Mesenchymal stem cell (in vitro differentiated cells and primary cell): ENCODE data around the gene TET1.

Experiments
- DNase-seq: peaks from one replicate; pipeline ENCODE4 v3.0.0-alpha.2; 2013
- H2AFZ ChIP-seq: one replicate; pipeline ENCODE4 v1.6.1; 2013; ENCODE audit warnings: low read depth, mild to moderate bottlenecking, control low read depth, inconsistent platforms, low read length, moderate library complexity
- H2AK5ac ChIP-seq: 2 replicates; pipeline ENCODE4 v1.6.1; 2013; ENCODE audit warnings: low read length, moderate library complexity, mild to moderate bottlenecking, inconsistent platforms; ENCODE audit not compliant: severe bottlenecking
- H2BK120ac ChIP-seq: one replicate; pipeline ENCODE4 v1.6.1; 2013; ENCODE audit warnings: low read depth, mild to moderate bottlenecking, inconsistent platforms, low read length, moderate library complexity
- H2BK12ac ChIP-seq, 2 experiments: one replicate each; pipeline ENCODE4 v1.6.1; 2013; ENCODE audit warnings: inconsistent platforms in 2 of 2, low read length in 2 of 2, mild to moderate bottlenecking in 2 of 2, moderate library complexity in 2 of 2, control low read depth in 1 of 2
- H2BK15ac ChIP-seq: one replicate; pipeline ENCODE4 v1.6.1; 2013; ENCODE audit warnings: mild to moderate bottlenecking, low read depth, inconsistent platforms; ENCODE audit not compliant: poor library complexity, severe bottlenecking
- H2BK5ac ChIP-seq: 2 replicates; pipeline ENCODE4 v1.6.1; 2013; ENCODE audit warnings: low read depth, mild to moderate bottlenecking, low read length, control low read depth, inconsistent platforms; ENCODE audit not compliant: poor library complexity, severe bottlenecking
- H3K14ac ChIP-seq, 2 experiments: one replicate each; pipeline ENCODE4 v1.6.1; 2013; ENCODE audit warnings: inconsistent platforms in 2 of 2, low read length in 2 of 2, control low read depth in 1 of 2, mild to moderate bottlenecking in 1 of 2, moderate library complexity in 1 of 2
- H3K18ac ChIP-seq, 2 experiments: one replicate each; pipeline ENCODE4 v1.6.1; 2013; ENCODE audit warnings: inconsistent platforms in 2 of 2, low read length in 2 of 2, control low read depth in 1 of 2, low read depth in 1 of 2, mild to moderate bottlenecking in 1 of 2
- H3K23ac ChIP-seq, 2 experiments: one replicate each; pipeline ENCODE4 v1.6.1; 2013; ENCODE audit warnings: inconsistent platforms in 2 of 2, low read length in 2 of 2, mild to moderate bottlenecking in 2 of 2, moderate library complexity in 2 of 2, control low read depth in 1 of 2
- H3K27ac ChIP-seq: 2 replicates; pipeline ENCODE4 v1.5.1; 2013; ENCODE audit warnings: mild to moderate bottlenecking, moderate library complexity, low read length, control low read depth, inconsistent platforms; ENCODE audit not compliant: poor library complexity, severe bottlenecking
- H3K27me3 ChIP-seq, 2 experiments: 2 replicates each; pipeline versions ENCODE4 v1.6.1 to v1.7.0; 2013; ENCODE audit warnings: low read length in 2 of 2, mild to moderate bottlenecking in 2 of 2, moderate library complexity in 2 of 2, control low read depth in 1 of 2, inconsistent platforms in 1 of 2; ENCODE audit not compliant: control insufficient read depth in 1 of 2, insufficient read depth in 1 of 2
- H3K36me3 ChIP-seq, 2 experiments: 2 replicates each; pipeline versions ENCODE4 v1.6.1 to v1.7.0; 2013; ENCODE audit warnings: low read length in 2 of 2, control low read depth in 1 of 2, inconsistent platforms in 1 of 2, low read depth in 1 of 2, mild to moderate bottlenecking in 1 of 2; ENCODE audit not compliant: insufficient read depth in 2 of 2, control insufficient read depth in 1 of 2
- H3K4ac ChIP-seq, 2 experiments: one replicate each; pipeline ENCODE4 v1.6.1; 2013; ENCODE audit warnings: inconsistent platforms in 2 of 2, low read length in 2 of 2, mild to moderate bottlenecking in 2 of 2, moderate library complexity in 2 of 2, control low read depth in 1 of 2, low read depth in 1 of 2
- H3K4me1 ChIP-seq: 2 replicates; pipeline ENCODE4 v1.6.1; 2013; ENCODE audit warnings: low read depth, low read length, control low read depth; ENCODE audit not compliant: control insufficient read depth, insufficient read depth
- H3K4me2 ChIP-seq: 2 replicates; pipeline ENCODE4 v1.6.1; 2013; ENCODE audit warnings: low read length, mild to moderate bottlenecking, inconsistent platforms; ENCODE audit not compliant: poor library complexity, severe bottlenecking
- H3K4me3 ChIP-seq, 2 experiments: 2 replicates each; pipeline versions ENCODE4 v1.5.1 to v1.7.0; 2013; ENCODE audit warnings: low read length in 2 of 2, mild to moderate bottlenecking in 2 of 2, control low read depth in 1 of 2, low read depth in 1 of 2; ENCODE audit not compliant: insufficient read depth in 1 of 2
- H3K79me1 ChIP-seq: replicated peaks from 2 replicates; pipeline ENCODE4 v1.6.1; 2013; ENCODE audit warnings: mild to moderate bottlenecking, control low read depth, low read length, inconsistent platforms; ENCODE audit not compliant: poor library complexity, severe bottlenecking
- H3K9ac ChIP-seq: 2 replicates; pipeline ENCODE4 v1.7.0; 2013; ENCODE audit warnings: mild to moderate bottlenecking, low read length, moderate library complexity
- H3K9me3 ChIP-seq: 2 replicates; pipeline ENCODE4 v1.7.0; 2013; ENCODE audit warnings: mild to moderate bottlenecking, low read length; ENCODE audit not compliant: control insufficient read depth
- H4K8ac ChIP-seq: one replicate; pipeline ENCODE4 v1.6.1; 2013; ENCODE audit warnings: inconsistent platforms, mild to moderate bottlenecking, low read length, moderate library complexity
- H4K91ac ChIP-seq: one replicate; pipeline ENCODE4 v1.6.1; 2013; ENCODE audit warnings: mild to moderate bottlenecking, low read length, inconsistent platforms
- WGBS: methylation state at CpG from one replicate; pipeline ENCODE4 v1.1.7; 2013; ENCODE audit warnings: mixed read lengths; 5-methylcytosine and 5-hydroxymethylcytosine counted together

TET1 gene

DNA sequence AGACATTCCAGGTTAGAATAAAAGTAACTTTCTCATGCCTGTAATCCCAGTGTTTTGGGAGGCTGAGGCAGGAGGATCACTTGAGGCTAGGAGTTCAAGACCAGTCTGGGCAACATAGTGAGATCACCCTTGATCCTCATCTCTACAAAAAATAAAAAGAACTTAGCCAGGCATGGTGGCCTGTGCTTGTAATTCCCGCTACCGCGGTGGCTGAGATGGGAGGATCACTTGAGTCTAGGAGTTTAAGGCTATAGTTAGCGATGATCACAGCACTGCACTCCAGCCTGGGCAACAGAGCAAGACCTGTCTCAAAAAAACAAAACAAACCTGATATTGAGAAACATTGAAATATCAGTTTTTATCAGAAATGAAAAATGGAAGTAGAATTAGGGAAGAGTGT is 4.6 kb downstream of the TET1 start:
- Histone ChIP-seq H3K23ac (no peak overlapping the region), H3K9ac (no peak overlapping the region), H3K79me1 (peaks cover 20% of the 10 kb centered on the region), H2BK15ac (no peak overlapping the region), H2BK120ac (no peak overlapping the region), H2AFZ (no peak overlapping the region), H2BK12ac (no peak overlapping the region), H3K4me3 (no peak overlapping the region), H4K91ac (no peak overlapping the region), H3K9me3 (no peaks in the 10 kb centered on the region), H3K4me2 (no peak overlapping the region), H3K4me1 (peaks cover 15% of the 10 kb centered on the region), H3K14ac (no peak overlapping the region), H3K27me3 (no peaks in the 10 kb centered on the region), H2AK5ac (no peak overlapping the region), H4K8ac (peak overlapping the region; percentile 15), H3K4ac (no peak overlapping the region), H3K36me3 (no peaks in the 10 kb centered on the region), H3K18ac (no peak overlapping the region), H3K27ac (no peak overlapping the region), H2BK5ac (no peak overlapping the region)
- no peak for DNase-seq
- no CpG with 5 or more reads among the region's 4 CpGs for WGBS

DNA sequence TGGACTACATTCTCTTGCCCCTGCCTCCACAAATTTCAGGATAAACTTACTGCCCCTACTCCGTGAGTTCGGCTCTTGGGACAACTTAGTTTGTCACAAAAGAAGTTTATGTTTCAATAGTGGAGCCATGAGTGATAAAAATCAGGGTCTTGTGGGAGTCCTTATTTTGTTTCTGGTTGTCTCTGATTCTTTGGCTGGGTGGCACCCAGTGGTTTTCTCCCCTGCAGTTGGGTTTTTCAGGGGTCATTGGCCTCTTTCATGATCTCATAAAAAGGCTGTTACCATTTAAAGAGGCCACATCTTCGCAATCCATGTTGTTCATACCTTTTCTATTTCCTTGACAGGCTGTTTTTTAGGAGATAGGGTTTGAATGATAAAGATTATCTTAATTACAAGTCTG is 5.5 kb downstream of the TET1 start:
- no peak overlapping the region for H2BK12ac ChIP-seq
- no peak overlapping the region for H3K4ac ChIP-seq
- no peak overlapping the region for H3K9ac ChIP-seq
- no peak overlapping the region for H4K91ac ChIP-seq
- no peak overlapping the region for H2BK5ac ChIP-seq
- no peak overlapping the region for H4K8ac ChIP-seq
- H2AK5ac ChIP-seq = no peak overlapping the region
- DNase-seq = no peak
- peaks cover 17% of the 10 kb centered on the region for H3K79me1 ChIP-seq
- peaks cover 10% of the 10 kb centered on the region for H3K4me1 ChIP-seq
- H3K4me2 ChIP-seq = no peak overlapping the region
- H2BK120ac ChIP-seq = no peak overlapping the region
- no peak overlapping the region for H2BK15ac ChIP-seq
- H3K18ac ChIP-seq = no peak overlapping the region
- no peak overlapping the region for H3K4me3 ChIP-seq
- no peak overlapping the region for H2AFZ ChIP-seq
- no peaks in the 10 kb centered on the region for H3K9me3 ChIP-seq
- WGBS = 93% methylated on average over 2 of the region's 3 CpGs
- no peaks in the 10 kb centered on the region for H3K36me3 ChIP-seq
- no peak overlapping the region for H3K23ac ChIP-seq
- H3K14ac ChIP-seq = no peak overlapping the region
- H3K27me3 ChIP-seq = no peaks in the 10 kb centered on the region
- H3K27ac ChIP-seq = no peak overlapping the region

GRCh38 chr10:68566351-68566750 is 6.2 kb downstream of the TET1 start:
- no peak overlapping the region for H2BK5ac ChIP-seq
- no peak overlapping the region for H3K4me3 ChIP-seq
- DNase-seq = no peak
- H4K8ac ChIP-seq = no peak overlapping the region
- no peak overlapping the region for H2BK120ac ChIP-seq
- H3K36me3 ChIP-seq = no peaks in the 10 kb centered on the region
- H3K79me1 ChIP-seq = peaks cover 12% of the 10 kb centered on the region
- peaks cover 3% of the 10 kb centered on the region for H3K4me1 ChIP-seq
- H2AFZ ChIP-seq = no peak overlapping the region
- no peaks in the 10 kb centered on the region for H3K9me3 ChIP-seq
- no peak overlapping the region for H4K91ac ChIP-seq
- no peak overlapping the region for H2BK15ac ChIP-seq
- no peak overlapping the region for H3K18ac ChIP-seq
- H3K14ac ChIP-seq = no peak overlapping the region
- H3K27me3 ChIP-seq = no peaks in the 10 kb centered on the region
- no peak overlapping the region for H2AK5ac ChIP-seq
- no peak overlapping the region for H2BK12ac ChIP-seq
- no peak overlapping the region for H3K4ac ChIP-seq
- no CpG with 5 or more reads among the region's 1 CpG for WGBS
- H3K4me2 ChIP-seq = no peak overlapping the region
- no peak overlapping the region for H3K23ac ChIP-seq
- no peak overlapping the region for H3K27ac ChIP-seq
- no peak overlapping the region for H3K9ac ChIP-seq

DNA sequence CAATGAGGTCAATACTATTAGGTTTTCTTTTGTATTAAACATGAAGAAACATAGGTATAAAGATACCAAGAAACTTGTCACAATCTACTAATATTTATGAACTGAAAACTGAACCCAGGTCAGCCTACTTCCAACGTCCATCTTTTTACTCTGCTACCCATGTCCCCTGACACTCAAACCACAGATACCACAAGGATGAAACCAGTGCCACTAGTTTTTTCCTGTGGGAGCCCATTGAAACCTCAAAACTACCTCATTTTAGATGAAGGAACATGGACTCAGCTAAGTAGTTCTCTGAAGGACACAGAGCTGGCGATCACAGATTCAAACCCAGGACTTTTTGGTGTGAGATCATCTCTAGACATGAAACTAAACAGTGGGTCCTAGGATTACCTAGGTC is 6.8 kb downstream of the TET1 start:
- H3K4ac ChIP-seq = no peak overlapping the region
- H3K36me3 ChIP-seq = no peaks in the 10 kb centered on the region
- peaks cover 15% of the 10 kb centered on the region for H3K79me1 ChIP-seq

More for the DNA sequence above, 6.8 kb downstream of the TET1 start:
- H3K18ac ChIP-seq = no peak overlapping the region
- H3K14ac ChIP-seq = no peak overlapping the region
- no peak overlapping the region for H3K23ac ChIP-seq
- no peak overlapping the region for H2AK5ac ChIP-seq
- no peak for DNase-seq
- no peak overlapping the region for H4K8ac ChIP-seq
- H2BK12ac ChIP-seq = no peak overlapping the region
- H4K91ac ChIP-seq = no peak overlapping the region
- H3K27me3 ChIP-seq = no peaks in the 10 kb centered on the region
- no peak overlapping the region for H3K4me3 ChIP-seq
- no peak overlapping the region for H3K9ac ChIP-seq
- no peak overlapping the region for H2BK5ac ChIP-seq
- no peak overlapping the region for H3K4me2 ChIP-seq
- H3K27ac ChIP-seq = no peak overlapping the region
- H2AFZ ChIP-seq = no peak overlapping the region
- no peaks in the 10 kb centered on the region for H3K9me3 ChIP-seq
- H2BK120ac ChIP-seq = no peak overlapping the region
- H3K4me1 ChIP-seq = peaks cover 2% of the 10 kb centered on the region
- WGBS = 92% methylated on average over 2 of the region's 2 CpGs
- no peak overlapping the region for H2BK15ac ChIP-seq
